ENCODE results near the gene SSTR3. TPM values are rescaled to one million over a fixed set of nuclear protein-coding genes. Genes with fewer than 3 reads are reported as not detected.

SSTR3 gene
- total and polyA plus RNA-seq, 2 of the 13 experiments (the other 11 are each of a cell fraction or from before 2014, with no cell fraction given): 0.08 to 0.64 TPM

DNA sequence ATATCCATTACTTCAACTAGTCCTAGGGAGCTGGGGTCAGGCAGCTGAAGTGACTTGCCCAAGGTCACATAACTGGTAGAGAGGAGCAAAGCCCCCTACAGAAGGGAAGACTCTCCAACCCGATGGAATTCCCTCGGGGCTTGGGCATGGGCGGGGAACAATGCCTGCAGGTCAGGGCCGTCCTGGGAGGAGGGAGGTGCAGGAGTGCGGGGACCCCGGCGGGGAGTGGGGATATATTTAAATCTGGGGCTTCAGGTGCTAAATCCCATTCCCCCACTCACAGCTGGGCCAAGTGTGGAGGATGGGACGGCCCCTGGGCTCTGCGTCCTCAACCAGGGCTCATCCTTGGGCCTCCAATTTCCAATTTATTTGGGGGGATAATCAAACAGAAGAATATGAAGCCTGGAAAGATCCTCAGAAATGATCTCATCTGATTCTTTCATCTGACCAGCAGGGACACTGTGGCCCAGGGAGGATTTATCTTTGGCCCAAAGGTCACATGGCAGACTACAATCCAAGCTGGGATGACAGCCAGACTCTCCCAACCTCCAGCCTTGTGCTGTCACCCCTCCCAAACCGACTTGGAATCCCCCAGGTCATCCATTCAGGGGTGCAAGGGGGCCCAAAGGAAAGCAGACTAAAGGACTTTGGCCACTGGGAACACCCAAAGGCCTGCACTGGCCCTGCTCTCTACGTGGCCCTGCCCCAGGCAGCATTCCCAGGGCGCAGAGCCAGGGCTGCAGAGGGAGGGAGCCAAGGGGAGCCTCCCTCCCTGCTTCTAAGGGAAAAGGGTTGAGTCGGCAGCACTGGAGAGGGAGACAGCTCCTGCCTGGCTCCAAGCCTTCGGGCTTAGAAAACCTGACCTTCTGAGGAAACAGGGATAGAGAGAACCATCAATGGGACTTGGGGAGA, 15.5 kb downstream of the SSTR3 start (continued):
- TF ChIP-seq, protein P1, sequence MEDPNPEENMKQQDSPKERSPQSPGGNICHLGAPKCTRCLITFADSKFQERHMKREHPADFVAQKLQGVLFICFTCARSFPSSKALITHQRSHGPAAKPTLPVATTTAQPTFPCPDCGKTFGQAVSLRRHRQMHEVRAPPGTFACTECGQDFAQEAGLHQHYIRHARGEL (CRISPR knock-in tag; IDR thresholded peaks at IDR 0.05): no peak
- no peak for TF ChIP-seq JDP2 (CRISPR knock-in tag; IDR thresholded peaks at IDR 0.05; ENCODE audit: borderline replicate concordance)
- TF ChIP-seq ZNF430 (CRISPR knock-in tag; IDR thresholded peaks at IDR 0.05): no peak
- no peak for TF ChIP-seq PRMT3 (CRISPR knock-in tag; IDR thresholded peaks at IDR 0.05; ENCODE audit: borderline replicate concordance, low read depth)
- TF ChIP-seq, protein P2, sequence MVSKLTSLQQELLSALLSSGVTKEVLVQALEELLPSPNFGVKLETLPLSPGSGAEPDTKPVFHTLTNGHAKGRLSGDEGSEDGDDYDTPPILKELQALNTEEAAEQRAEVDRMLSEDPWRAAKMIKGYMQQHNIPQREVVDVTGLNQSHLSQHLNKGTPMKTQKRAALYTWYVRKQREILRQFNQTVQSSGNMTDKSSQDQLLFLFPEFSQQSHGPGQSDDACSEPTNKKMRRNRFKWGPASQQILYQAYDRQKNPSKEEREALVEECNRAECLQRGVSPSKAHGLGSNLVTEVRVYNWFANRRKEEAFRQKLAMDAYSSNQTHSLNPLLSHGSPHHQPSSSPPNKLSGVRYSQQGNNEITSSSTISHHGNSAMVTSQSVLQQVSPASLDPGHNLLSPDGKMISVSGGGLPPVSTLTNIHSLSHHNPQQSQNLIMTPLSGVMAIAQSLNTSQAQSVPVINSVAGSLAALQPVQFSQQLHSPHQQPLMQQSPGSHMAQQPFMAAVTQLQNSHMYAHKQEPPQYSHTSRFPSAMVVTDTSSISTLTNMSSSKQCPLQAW (CRISPR knock-in tag; IDR thresholded peaks at IDR 0.05): 0 out of 2 replicates have a peak, but pooled peaks have one; percentile 20
- no peak for TF ChIP-seq ZNF816 (CRISPR knock-in tag; IDR thresholded peaks at IDR 0.05; ENCODE audit: borderline replicate concordance)
- TF ChIP-seq REXO4 (CRISPR knock-in tag; IDR thresholded peaks at IDR 0.05; ENCODE audit: borderline replicate concordance): no peak
- TF ChIP-seq E2F2 (CRISPR knock-in tag; IDR thresholded peaks at IDR 0.05; ENCODE audit: borderline replicate concordance): no peak
- peak; percentile 37 to 58; a peak in 2 of 4 replicates for TF ChIP-seq NR2F1 (CRISPR knock-in tag; IDR thresholded peaks at IDR 0.05)
- TF ChIP-seq SIX1 (CRISPR knock-in tag; IDR thresholded peaks at IDR 0.05; ENCODE audit: borderline replicate concordance): no peak
- no peak for TF ChIP-seq ZNF33B (CRISPR knock-in tag; IDR thresholded peaks at IDR 0.05)
- no peak for TF ChIP-seq ZFP36 (IDR thresholded peaks at IDR 0.05; ENCODE audit: borderline replicate concordance, low read depth, low read length, partially characterized antibody)
- TF ChIP-seq ZNF775 (CRISPR knock-in tag; IDR thresholded peaks at IDR 0.05; ENCODE audit: borderline replicate concordance): no peak
- no peak for TF ChIP-seq SETDB1 (CRISPR knock-in tag; IDR thresholded peaks at IDR 0.05; ENCODE audit: borderline replicate concordance)
- TF ChIP-seq EP300 (IDR thresholded peaks at IDR 0.05; ENCODE audit: low read depth in 2 of 2, low read length in 2 of 2): peak in 1 of 2 experiments; percentile 41; a peak in 1 of 4 replicates
- peak; percentile 14; the same call in 1 of the 2 replicates for TF ChIP-seq EP300 (CRISPR knock-in tag; IDR thresholded peaks at IDR 0.05; ENCODE audit: borderline replicate concordance)
- TF ChIP-seq PAX8 (CRISPR knock-in tag; IDR thresholded peaks at IDR 0.05; ENCODE audit: borderline replicate concordance): no peak
- TF ChIP-seq SRSF9 (IDR thresholded peaks at IDR 0.05; ENCODE audit: borderline replicate concordance, insufficient read depth, low read depth, low read length, poor library complexity, severe bottlenecking): no peak
- peak; percentile 37; the same call in 1 of the 2 replicates for TF ChIP-seq FOSL2 (CRISPR knock-in tag; IDR thresholded peaks at IDR 0.05)
- TF ChIP-seq KAT8 (CRISPR knock-in tag; IDR thresholded peaks at IDR 0.05): no peak
- no peak for TF ChIP-seq NFRKB (IDR thresholded peaks at IDR 0.05)
- no peak; a peak in 1 of 4 replicates for TF ChIP-seq KLF16 (CRISPR knock-in tag; IDR thresholded peaks at IDR 0.05)
- no peak for TF ChIP-seq ZSCAN30 (CRISPR knock-in tag; IDR thresholded peaks at IDR 0.05)
- TF ChIP-seq ZSCAN25 (CRISPR knock-in tag; IDR thresholded peaks at IDR 0.05): no peak
- no peak for TF ChIP-seq ZNF484 (CRISPR knock-in tag; IDR thresholded peaks at IDR 0.05; ENCODE audit: borderline replicate concordance, low read depth)
- no peak for TF ChIP-seq ZNF34 (CRISPR knock-in tag; IDR thresholded peaks at IDR 0.05; ENCODE audit: borderline replicate concordance)
